Lung microvascular endothelial cell (primary cell): Measurements from ENCODE around the gene WWC1. TPM values are rescaled to one million over a fixed set of nuclear protein-coding genes. Genes with fewer than 3 reads are reported as not detected.
"Not testable (repeated sequence)": the region's sequence is repeated elsewhere in the genome, so short reads cannot be mapped to it uniquely, and the experiment has no call there.

Experiments
- DNase-seq, 2 donors: peaks; one replicate each; pipeline versions ENCODE4 v3.0.0 to v3.0.0-alpha.2; 2010; ENCODE audit warnings: low read depth in 2 of 2
- total RNA-seq: library from RNA; depleted of rRNA; stranded (reverse); fragments of >200 nt; gene quantifications from 2 replicates; pipeline ENCODE4 v1.2.1, GENCODE V29; 2014

The WWC1 gene
- total RNA-seq, 1 donor from 2014 or later, result 0.20 TPM

- not testable (repeated sequence) for DNase-seq
Measured at GRCh38 chr5:168435340-168435739, 143.9 kb downstream of the WWC1 start.

DNA sequence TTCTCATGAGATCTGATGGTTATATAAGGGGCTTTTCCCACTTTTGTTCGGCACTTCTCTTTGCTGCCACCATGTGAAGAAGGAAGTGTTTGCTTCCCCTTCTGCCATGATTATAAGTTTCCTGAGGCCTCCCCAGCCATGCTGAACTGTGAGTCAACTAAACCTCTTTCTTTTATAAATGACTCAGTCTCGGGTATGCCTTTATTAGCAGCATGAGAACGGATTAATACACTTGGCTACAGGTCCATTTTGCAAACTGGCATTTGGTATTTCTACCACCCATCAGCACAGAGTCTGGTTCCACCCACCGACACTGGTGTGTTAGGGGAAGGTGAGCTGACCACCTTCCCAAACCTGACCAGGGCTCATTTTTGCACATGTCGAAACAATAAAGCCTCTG lies 146.9 kb downstream of the WWC1 start:
- DNase-seq, result no peak

- no peak for DNase-seq
Measured at GRCh38 chr5:168443533-168443932, 152.1 kb downstream of the WWC1 start.

DNA sequence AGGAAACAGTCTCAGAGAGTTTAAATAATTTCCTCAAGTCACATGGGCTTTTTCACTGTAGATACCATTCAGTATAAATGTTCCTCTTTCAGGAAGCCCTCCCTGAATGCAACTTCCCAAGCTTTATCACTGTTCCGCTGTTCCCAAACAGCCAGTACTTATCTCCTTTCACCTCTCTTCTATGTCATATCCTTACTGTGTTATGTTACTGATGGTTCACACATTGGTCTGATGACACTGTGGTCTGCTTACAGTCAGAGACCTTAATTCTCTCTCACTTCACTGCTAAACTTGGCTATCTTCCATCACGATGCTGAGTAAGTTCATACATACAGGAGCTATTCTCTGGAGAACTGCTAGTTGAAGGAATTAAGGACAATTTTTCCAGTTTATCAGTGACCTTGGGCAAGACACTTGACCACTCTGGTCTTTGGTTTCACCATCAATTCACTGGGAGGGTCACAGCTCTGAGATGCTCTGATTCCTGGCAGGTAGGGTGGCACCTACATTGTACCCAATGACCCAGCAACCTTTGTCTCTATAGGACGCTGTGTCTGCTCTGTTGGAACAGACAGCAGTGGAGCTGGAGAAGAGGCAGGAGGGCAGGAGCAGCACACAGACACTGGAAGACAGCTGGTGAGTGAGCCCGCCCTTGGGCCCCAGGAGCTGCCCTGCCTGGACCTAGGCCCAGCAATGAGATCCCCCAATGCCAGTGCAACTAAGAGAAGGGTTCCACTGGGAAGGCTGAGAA lies 152.7 kb downstream of the WWC1 start:
- peak in 1 of 2 donors; percentile 27 for DNase-seq

- DNase-seq, result no peak
Measured at GRCh38 chr5:168446983-168447619, 155.7 kb downstream of the WWC1 start.

DNA sequence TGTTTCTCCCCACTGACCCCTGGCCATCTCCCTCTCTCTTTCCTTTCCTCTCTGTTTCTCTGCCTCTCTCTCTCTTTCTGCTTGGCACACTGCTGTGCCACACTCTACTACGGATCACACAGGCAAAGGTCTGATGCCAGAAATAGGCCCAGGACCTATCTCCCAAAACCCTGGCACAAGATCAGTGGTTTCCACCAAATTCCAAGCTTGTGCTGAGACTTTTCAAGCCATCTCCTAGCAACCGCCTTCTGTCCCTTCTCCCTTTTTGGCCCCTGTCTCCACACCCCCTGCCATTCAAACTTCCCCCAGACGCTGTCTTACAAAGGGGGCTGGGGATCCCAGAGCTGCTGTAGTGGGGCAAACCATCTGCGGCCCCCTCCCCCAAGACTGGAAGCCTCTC lies 156.4 kb downstream of the WWC1 start:
- DNase-seq, result no peak

- no peak for DNase-seq
Measured at GRCh38 chr5:168449166-168449565, 157.7 kb downstream of the WWC1 start.

DNA sequence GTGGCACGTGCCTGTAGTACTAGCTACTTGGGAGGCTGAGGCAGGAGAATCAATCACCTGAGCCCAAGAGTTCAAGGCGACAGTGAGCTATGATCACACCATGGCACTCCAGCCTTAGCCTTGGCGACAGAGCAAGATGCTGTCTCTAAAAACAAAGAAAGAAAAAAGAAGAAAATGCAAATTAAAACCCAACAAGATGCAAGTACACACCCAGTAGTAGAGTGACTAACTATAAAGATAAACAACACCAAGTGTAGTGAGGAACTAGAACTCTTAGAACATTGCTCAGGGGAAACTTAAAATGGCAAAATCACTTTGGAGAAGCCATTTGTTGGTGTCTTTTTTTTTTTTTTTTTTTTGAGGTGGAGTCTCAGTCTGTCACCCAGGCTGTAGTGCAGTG lies 160.1 kb downstream of the WWC1 start:
- DNase-seq, result no peak

- no peak for DNase-seq
Measured at GRCh38 chr5:168455201-168455600, 163.8 kb downstream of the WWC1 start.

DNA sequence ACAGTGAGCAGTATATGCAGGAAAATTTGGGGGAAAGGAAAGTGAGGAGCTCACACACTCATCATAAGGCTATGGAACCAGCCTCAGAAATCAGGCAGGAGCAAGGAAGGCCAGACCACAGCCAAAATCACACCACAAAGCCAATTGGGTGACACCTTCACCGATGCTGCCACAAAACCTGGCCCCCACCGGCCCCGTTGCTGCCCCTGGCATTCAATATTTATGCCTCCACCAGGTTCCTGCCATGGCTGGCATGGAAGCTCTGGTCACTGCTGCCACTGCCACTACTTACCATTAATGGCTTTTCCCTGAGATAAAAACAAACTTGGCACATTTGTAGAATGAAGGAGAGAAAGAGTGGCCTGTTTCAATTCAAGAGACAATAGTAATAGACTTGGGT lies 166.1 kb downstream of the WWC1 start:
- DNase-seq, result no peak

GRCh38 chr5:168460606-168461005 lies 169.2 kb downstream of the WWC1 start:
- no peak for DNase-seq

GRCh38 chr5:168463081-168463480 lies 171.6 kb downstream of the WWC1 start:
- no peak for DNase-seq

- peak in 1 of 2 donors; percentile 31 for DNase-seq
Measured at GRCh38 chr5:168464214-168464613, 172.8 kb downstream of the WWC1 start.

GRCh38 chr5:168464641-168465040 lies 173.2 kb downstream of the WWC1 start:
- no peak for DNase-seq

- DNase-seq, result no peak
Measured at GRCh38 chr5:168467755-168468330, 176.4 kb downstream of the WWC1 start.

DNA sequence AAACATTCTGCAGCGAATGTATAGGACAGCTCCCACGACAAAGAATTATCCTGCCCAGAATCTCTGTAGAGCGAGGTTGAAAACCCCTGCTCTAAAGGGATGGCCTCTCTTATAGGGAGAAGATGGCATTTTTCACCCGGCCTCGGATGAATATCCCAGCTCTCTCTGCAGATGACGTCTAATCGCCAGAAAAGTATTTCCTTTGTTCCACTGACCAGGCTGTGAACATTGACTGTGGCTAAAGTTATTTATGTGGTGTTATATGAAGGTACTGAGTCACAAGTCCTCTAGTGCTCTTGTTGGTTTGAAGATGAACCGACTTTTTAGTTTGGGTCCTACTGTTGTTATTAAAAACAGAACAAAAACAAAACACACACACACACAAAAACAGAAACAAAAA lies 177.4 kb downstream of the WWC1 start:
- peak in 1 of 2 donors; percentile 17 for DNase-seq

GRCh38 chr5:168469816-168470215 lies 178.4 kb downstream of the WWC1 start:
- no peak for DNase-seq

GRCh38 chr5:168471785-168472184 lies 180.3 kb downstream of the WWC1 start:
- DNase-seq, result no peak

GRCh38 chr5:168472329-168472728 lies 180.9 kb downstream of the WWC1 start:
- DNase-seq, result peak in 1 of 2 donors; percentile 19

DNA sequence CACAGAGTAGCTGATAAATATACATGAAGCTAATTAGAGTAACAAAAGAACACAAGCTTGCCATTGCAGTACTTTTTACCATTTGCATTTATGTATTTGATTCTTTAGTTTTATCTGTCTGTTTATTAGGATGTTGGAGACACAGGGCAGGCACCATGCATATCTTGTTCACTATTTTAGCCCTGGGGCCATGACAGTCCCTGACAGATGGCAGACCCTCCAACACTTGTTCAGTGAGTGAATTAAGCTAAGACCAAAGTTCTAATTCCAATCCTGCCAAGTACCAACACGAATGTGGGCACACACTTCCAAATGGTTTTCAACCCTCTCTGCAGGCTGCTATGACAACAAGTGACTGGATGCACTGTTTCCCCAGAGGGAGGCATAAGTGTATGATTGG lies 182.9 kb downstream of the WWC1 start:
- DNase-seq, result no peak

GRCh38 chr5:168477060-168477459 lies 185.6 kb downstream of the WWC1 start:
- DNase-seq, result peak in 1 of 2 donors; percentile 20

DNA sequence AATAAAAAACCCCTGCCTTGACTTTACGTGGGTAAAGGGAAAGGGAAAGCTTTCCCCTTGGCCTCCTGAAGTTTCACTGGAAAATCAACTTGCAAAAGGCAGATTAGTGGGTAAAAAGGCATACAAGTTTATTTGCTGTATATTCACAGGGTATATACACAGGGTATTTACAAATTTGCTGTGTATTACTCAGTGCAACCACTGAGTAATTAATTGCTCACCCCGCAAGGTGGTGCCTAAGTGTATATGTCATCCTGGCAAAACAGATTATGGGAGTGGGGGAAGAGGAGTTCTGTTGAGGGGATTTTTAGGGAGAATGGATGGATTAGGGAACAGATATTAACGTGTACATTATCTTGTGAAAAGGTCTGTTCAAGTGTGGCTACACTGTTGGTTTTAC lies 187.7 kb downstream of the WWC1 start:
- DNase-seq, result no peak

- DNase-seq, result no peak
Measured at GRCh38 chr5:168480601-168481000, 189.2 kb downstream of the WWC1 start.
